GM15510 (cell line): ENCODE results near the gene B3GLCT.

ENCODE experiments used
- POLR2A ChIP-seq: IDR thresholded peaks from 3 replicates; pipeline ENCODE4 v1.6.1; 2011; ENCODE audit warnings: borderline replicate concordance; ENCODE audit not compliant: insufficient read length; ENCODE audit errors: extremely low read depth

Gene B3GLCT

DNA sequence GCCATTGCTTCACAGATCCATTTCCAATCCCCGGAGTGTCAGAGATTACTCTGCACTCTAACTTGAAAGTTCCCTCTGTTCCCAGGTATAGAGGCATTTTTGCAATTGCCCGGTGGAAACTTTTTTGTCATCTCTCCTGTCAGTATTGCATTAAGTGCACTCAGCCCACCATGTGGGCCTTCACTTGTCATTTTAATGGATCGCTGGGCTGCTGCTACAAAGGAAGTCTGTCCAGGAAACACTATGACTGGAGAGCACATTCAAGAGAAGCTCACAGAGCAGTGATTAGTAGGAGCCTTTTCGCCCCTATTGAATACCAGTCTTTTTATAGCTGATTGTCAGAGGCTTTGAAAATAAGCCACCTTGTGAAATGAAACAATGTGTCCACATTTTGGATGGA is 180.9 kb downstream of the B3GLCT start:
- TF ChIP-seq POLR2A, result no peak
